Mesendoderm (in vitro differentiated cells): ENCODE measurements around the gene TMEM236. TPM values are rescaled to one million over a fixed set of nuclear protein-coding genes. Genes with fewer than 3 reads are reported as not detected.

Experiments
- DNase-seq: peaks from one replicate; pipeline ENCODE4 v3.0.0; 2013
- H2AK5ac ChIP-seq: 2 replicates; pipeline ENCODE4 v1.6.1; 2013; ENCODE audit warnings: low read length, inconsistent platforms
- H2BK120ac ChIP-seq: 2 replicates; pipeline ENCODE4 v1.6.1; 2013; ENCODE audit warnings: low read depth, mild to moderate bottlenecking, low read length, moderate library complexity, mixed read lengths
- H2BK15ac ChIP-seq: replicated peaks from 2 replicates; pipeline ENCODE4 v1.6.1; 2013; ENCODE audit warnings: low read depth, mild to moderate bottlenecking, moderate library complexity
- H2BK5ac ChIP-seq: 2 replicates; pipeline ENCODE4 v1.6.1; 2013; ENCODE audit warnings: low read length, inconsistent platforms
- H3K18ac ChIP-seq: 2 replicates; pipeline ENCODE4 v1.6.1; 2013; ENCODE audit warnings: mild to moderate bottlenecking, low read length, mixed read lengths
- H3K23ac ChIP-seq: one replicate; pipeline ENCODE4 v1.6.1; 2013; ENCODE audit warnings: low read length
- H3K27ac ChIP-seq: 2 replicates; pipeline ENCODE4 v1.5.1; 2013; ENCODE audit warnings: low read depth, mild to moderate bottlenecking, inconsistent platforms, low read length, moderate library complexity
- H3K27me3 ChIP-seq: 2 replicates; pipeline ENCODE4 v1.6.1; 2013; ENCODE audit warnings: low read length, control low read depth, mild to moderate bottlenecking, inconsistent platforms; ENCODE audit not compliant: insufficient read depth, poor library complexity
- H3K36me3 ChIP-seq: 2 replicates; pipeline ENCODE4 v1.6.1; 2013; ENCODE audit warnings: low read length, inconsistent platforms; ENCODE audit not compliant: control insufficient read depth, insufficient read depth
- H3K4ac ChIP-seq: one replicate; pipeline ENCODE4 v1.6.1; 2013; ENCODE audit warnings: low read depth, mild to moderate bottlenecking, low read length, moderate library complexity
- H3K4me1 ChIP-seq: 2 replicates; pipeline ENCODE4 v1.6.1; 2013; ENCODE audit warnings: low read depth, low read length, inconsistent platforms; ENCODE audit not compliant: control insufficient read depth
- H3K4me2 ChIP-seq: 2 replicates; pipeline ENCODE4 v1.6.1; 2013; ENCODE audit warnings: low read length
- H3K4me3 ChIP-seq: 2 replicates; pipeline ENCODE4 v1.5.1; 2013; ENCODE audit warnings: mild to moderate bottlenecking, low read length
- H3K56ac ChIP-seq: one replicate; pipeline ENCODE4 v1.6.1; 2013; ENCODE audit warnings: low read length
- H3K79me1 ChIP-seq: 2 replicates; pipeline ENCODE4 v1.6.1; 2013; ENCODE audit warnings: low read length, inconsistent platforms
- H3K79me2 ChIP-seq: 2 replicates; pipeline ENCODE4 v1.6.1; 2013; ENCODE audit warnings: mild to moderate bottlenecking, low read length; ENCODE audit not compliant: control insufficient read depth, insufficient read depth
- H3K9ac ChIP-seq: 2 replicates; pipeline ENCODE4 v1.6.1; 2013; ENCODE audit warnings: low read length, inconsistent platforms
- H4K5ac ChIP-seq: one replicate; pipeline ENCODE4 v1.6.1; 2013; ENCODE audit warnings: low read length
- H4K8ac ChIP-seq: one replicate; pipeline ENCODE4 v1.6.1; 2013; ENCODE audit warnings: low read depth, mild to moderate bottlenecking, control low read depth, low read length, moderate library complexity
- WGBS: extraction: QIAGEN DNeasy Blood & Tissue Kit; methylation state at CpG from one replicate; pipeline ENCODE4 v1.1.7; 2013; ENCODE audit warnings: low lambda C conversion rate, missing lambda C conversion rate; ENCODE audit not compliant: insufficient coverage; ENCODE audit errors: extremely low coverage; 5-methylcytosine and 5-hydroxymethylcytosine counted together
- polyA plus RNA-seq, 2 experiments: library from polyadenylated mRNA; stranded (reverse); fragments of 200-250 nt; gene quantifications; one replicate each; pipeline ENCODE4 v1.2.3, GENCODE V29; 2013

TMEM236 gene, protein sequence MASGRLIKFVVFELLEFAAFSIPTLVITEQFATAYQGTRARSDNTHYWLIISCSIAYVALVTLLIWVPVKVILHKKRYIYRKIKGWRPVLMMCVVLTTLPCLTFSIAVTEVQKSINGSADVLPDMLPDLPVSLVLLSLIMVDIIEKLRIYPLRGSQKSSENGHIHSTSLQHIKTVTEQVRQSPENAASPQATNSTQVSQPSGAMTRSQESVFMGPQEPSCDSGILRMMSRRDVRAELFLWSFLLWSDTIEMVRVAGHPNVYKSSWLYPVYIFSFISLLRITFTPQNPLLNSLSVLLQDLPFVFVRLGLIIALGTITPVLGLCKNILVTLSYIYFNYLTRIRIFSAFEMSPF
- polyA plus RNA-seq (2013, experiment 1 of 2), result 0.14 TPM
- polyA plus RNA-seq (2013, experiment 2 of 2), result 0.17 TPM

DNA sequence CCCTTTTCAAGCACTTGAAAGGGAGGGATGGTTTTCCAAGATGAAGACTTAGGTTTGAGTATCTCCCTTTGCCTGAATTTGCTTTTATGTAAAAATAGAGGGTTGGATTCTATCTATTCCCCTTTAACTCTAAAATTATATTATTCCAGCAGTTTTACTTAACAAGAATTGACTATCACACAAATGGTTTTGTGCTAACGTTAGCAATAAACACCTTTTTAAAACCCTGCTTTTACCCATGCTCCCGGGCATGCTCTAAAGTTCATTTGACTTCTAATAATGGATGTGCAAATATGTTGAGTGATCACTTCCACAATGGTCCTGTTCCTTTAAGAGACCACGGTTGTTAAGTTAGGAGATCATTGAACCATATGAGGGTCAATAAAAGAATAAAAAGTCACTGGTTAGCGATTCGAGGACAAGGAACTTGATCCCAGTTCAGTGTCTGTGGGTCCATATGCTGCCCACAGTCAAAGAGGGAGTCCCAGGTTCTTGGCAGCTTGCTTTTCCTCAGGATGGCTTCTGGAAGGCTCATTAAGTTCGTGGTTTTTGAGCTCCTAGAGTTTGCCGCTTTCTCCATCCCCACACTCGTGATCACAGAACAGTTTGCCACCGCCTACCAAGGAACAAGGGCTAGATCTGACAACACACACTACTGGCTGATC is at the start of gene TMEM236:
TSS of gene TMEM236 (plus strand) at position 421 of the 665 bp plus-strand sequence. CDS start at position 516, 95 bp downstream.
- Histone ChIP-seq H3K4me2 (no peak within 1 kb of the TSS), H2AK5ac (no peak within 1 kb of the TSS), H3K9ac (no peak within 1 kb of the TSS), H3K23ac (no peak within 1 kb of the TSS), H3K79me2 (no peaks in the 10 kb centered on the region), H4K5ac (no peak within 1 kb of the TSS), H3K27me3 (no peaks in the 10 kb centered on the region), H3K27ac (no peak within 1 kb of the TSS), H3K4me3 (no peak within 1 kb of the TSS), H3K4ac (no peak within 1 kb of the TSS), H2BK120ac (no peak within 1 kb of the TSS), H3K4me1 (no peaks in the 10 kb centered on the region), H4K8ac (no peak within 1 kb of the TSS), H2BK15ac (no peak within 1 kb of the TSS), H3K79me1 (no peaks in the 10 kb centered on the region), H2BK5ac (no peak within 1 kb of the TSS), H3K56ac (no peak within 1 kb of the TSS), H3K18ac (no peak within 1 kb of the TSS), H3K36me3 (no peaks in the 10 kb centered on the region)
- WGBS, result no CpG with 5 or more reads among the region's 9 CpGs
- DNase-seq, result no peak

- no peaks in the 10 kb centered on the region for H3K79me1 ChIP-seq
- H3K4ac ChIP-seq, result no peak overlapping the region
- H3K23ac ChIP-seq, result no peak overlapping the region
- no peak overlapping the region for H4K5ac ChIP-seq
- no peak overlapping the region for H3K18ac ChIP-seq
- WGBS, result no CpG with 5 or more reads among the region's 3 CpGs
- no peak overlapping the region for H2BK5ac ChIP-seq
- no peak overlapping the region for H3K4me2 ChIP-seq
- H3K27me3 ChIP-seq, result no peaks in the 10 kb centered on the region
- peaks cover 2% of the 10 kb centered on the region for H3K36me3 ChIP-seq
- no peak overlapping the region for H3K9ac ChIP-seq
- H2BK15ac ChIP-seq, result no peak overlapping the region
- no peak overlapping the region for H2AK5ac ChIP-seq
- no peak overlapping the region for H2BK120ac ChIP-seq
- no peak overlapping the region for H3K56ac ChIP-seq
- no peaks in the 10 kb centered on the region for H3K4me1 ChIP-seq
- no peaks in the 10 kb centered on the region for H3K79me2 ChIP-seq
- no peak for DNase-seq
- no peak overlapping the region for H4K8ac ChIP-seq
- no peak overlapping the region for H3K27ac ChIP-seq
- H3K4me3 ChIP-seq, result no peak overlapping the region
Measured at GRCh38 chr10:17703706-17704105, 48.3 kb upstream of the TMEM236 start.

DNA sequence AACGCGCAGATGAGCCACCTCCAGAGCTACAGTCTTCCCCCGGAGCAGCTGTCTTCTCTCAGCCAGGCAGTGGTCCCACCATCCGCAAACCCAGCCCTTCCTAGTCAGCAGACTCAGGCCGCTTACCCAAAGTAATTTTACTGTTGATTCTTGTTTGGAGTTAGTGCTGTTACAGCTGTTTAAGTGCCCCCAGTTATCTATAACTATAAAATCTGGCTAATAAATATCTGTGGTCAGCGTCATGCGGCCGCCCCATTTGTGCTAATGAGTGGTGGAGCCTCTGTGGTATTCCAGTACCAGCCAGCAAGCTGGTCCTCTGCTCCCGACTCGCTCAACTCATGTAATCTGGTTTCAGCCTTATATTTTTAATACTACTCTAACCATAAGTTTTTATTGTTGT is 43.2 kb upstream of the TMEM236 start:
- WGBS, result no CpG with 5 or more reads among the region's 10 CpGs
- Histone ChIP-seq H2BK15ac (no peak overlapping the region), H3K27ac (no peak overlapping the region), H3K79me1 (no peaks in the 10 kb centered on the region), H2BK120ac (no peak overlapping the region), H3K23ac (no peak overlapping the region), H4K5ac (no peak overlapping the region), H3K56ac (no peak overlapping the region), H3K9ac (no peak overlapping the region), H3K4me3 (no peak overlapping the region), H2AK5ac (no peak overlapping the region), H2BK5ac (no peak overlapping the region), H4K8ac (no peak overlapping the region), H3K18ac (no peak overlapping the region), H3K36me3 (peaks cover 4% of the 10 kb centered on the region), H3K4me1 (no peaks in the 10 kb centered on the region), H3K79me2 (no peaks in the 10 kb centered on the region), H3K4me2 (no peak overlapping the region), H3K27me3 (no peaks in the 10 kb centered on the region), H3K4ac (no peak overlapping the region)
- DNase-seq, result no peak

DNA sequence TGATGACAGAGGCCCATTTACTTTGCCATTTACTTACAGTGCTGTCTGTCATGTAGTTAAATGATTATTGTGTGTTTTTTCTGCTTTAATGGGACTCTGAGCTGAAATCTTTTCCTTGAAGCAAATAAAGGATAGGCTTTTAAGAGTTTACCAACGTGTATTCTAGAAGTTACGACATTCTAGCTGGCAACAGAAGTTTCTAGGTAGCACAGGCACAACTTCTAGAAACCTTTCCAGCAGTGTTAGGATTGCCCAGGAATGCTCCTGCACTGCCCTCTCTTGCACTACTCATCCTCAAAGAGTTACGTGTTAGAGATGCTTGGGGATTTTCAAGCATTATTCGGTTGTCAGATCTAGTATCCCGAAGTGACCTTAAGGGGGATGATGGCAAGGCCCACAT is 42.5 kb upstream of the TMEM236 start:
- H3K56ac ChIP-seq, result no peak overlapping the region
- peaks cover 4% of the 10 kb centered on the region for H3K36me3 ChIP-seq
- no peak overlapping the region for H3K27ac ChIP-seq
- no peak overlapping the region for H3K9ac ChIP-seq
- H3K4me2 ChIP-seq, result no peak overlapping the region
- no peak overlapping the region for H2BK120ac ChIP-seq
- H3K18ac ChIP-seq, result no peak overlapping the region
- H3K4ac ChIP-seq, result no peak overlapping the region
- H3K4me1 ChIP-seq, result no peaks in the 10 kb centered on the region
- H3K23ac ChIP-seq, result no peak overlapping the region
- no peak overlapping the region for H2AK5ac ChIP-seq
- no peaks in the 10 kb centered on the region for H3K79me2 ChIP-seq
- H4K8ac ChIP-seq, result no peak overlapping the region
- DNase-seq, result no peak
- H3K27me3 ChIP-seq, result no peaks in the 10 kb centered on the region
- H4K5ac ChIP-seq, result no peak overlapping the region
- no peak overlapping the region for H2BK15ac ChIP-seq
- no peak overlapping the region for H3K4me3 ChIP-seq
- WGBS, result no CpG with 5 or more reads among the region's 5 CpGs
- no peak overlapping the region for H2BK5ac ChIP-seq
- H3K79me1 ChIP-seq, result no peaks in the 10 kb centered on the region

DNA sequence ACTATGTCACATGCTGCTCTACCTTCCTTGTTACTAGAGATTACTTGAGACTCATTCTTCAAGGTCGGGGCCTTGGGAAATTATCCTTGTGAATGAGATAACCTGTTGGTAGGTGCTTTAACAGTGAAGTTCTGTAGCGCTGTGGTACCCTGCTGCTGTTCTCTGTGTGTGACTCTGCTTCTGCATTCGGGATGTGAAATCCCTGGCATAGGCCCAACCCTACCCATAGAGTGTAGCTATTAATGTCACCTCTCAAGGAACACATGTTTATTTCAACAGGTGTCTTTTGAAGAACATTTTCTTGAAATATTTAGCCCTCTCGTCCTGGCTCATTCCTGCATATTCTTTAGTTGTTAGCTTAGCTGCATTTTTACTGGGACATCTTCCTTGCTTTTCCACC is 41.8 kb upstream of the TMEM236 start:
- Histone ChIP-seq H3K4me2 (no peak overlapping the region), H3K27me3 (no peaks in the 10 kb centered on the region), H3K79me1 (no peaks in the 10 kb centered on the region), H3K23ac (no peak overlapping the region), H4K5ac (no peak overlapping the region), H3K9ac (no peak overlapping the region), H2BK15ac (no peak overlapping the region), H3K18ac (no peak overlapping the region), H4K8ac (no peak overlapping the region), H3K36me3 (peaks cover 4% of the 10 kb centered on the region), H2BK5ac (no peak overlapping the region), H3K79me2 (no peaks in the 10 kb centered on the region), H2AK5ac (no peak overlapping the region), H2BK120ac (no peak overlapping the region), H3K4me1 (no peaks in the 10 kb centered on the region), H3K4ac (no peak overlapping the region), H3K56ac (no peak overlapping the region), H3K4me3 (no peak overlapping the region), H3K27ac (no peak overlapping the region)
- no CpG with 5 or more reads among the region's 4 CpGs for WGBS
- no peak for DNase-seq
